BE2C (cell line): ENCODE measurements around the gene METTL9.

ENCODE experiments used
- DNase-seq: peaks from one replicate; pipeline ENCODE4 v3.0.0-alpha.2; 2020
- H3K27me3 ChIP-seq: fragments of 250-450 bp; sonication (Bioruptor Pico); 2 replicates; pipeline ENCODE4 v1.5.1; 2020; ENCODE audit warnings: mild to moderate bottlenecking
- H3K36me3 ChIP-seq: fragments of 250-450 bp; sonication (Bioruptor Pico); 2 replicates; pipeline ENCODE4 v1.5.1; 2020; ENCODE audit warnings: mild to moderate bottlenecking
- H3K4me1 ChIP-seq: fragments of 250-450 bp; sonication (Bioruptor Pico); 2 replicates; pipeline ENCODE4 v1.5.1; 2020
- H3K4me3 ChIP-seq: 2 replicates; pipeline ENCODE4 v1.5.1; 2011; ENCODE audit warnings: low read depth, low read length
- H3K9me3 ChIP-seq: fragments of 250-450 bp; sonication (Bioruptor Pico); 2 replicates; pipeline ENCODE4 v1.5.1; 2020
- CTCF ChIP-seq: IDR thresholded peaks from 2 replicates; pipeline ENCODE4 v1.5.1; 2012; ENCODE audit warnings: mild to moderate bottlenecking, low read depth, low read length

The METTL9 gene

GRCh38 chr16:21643785-21644184 is 44.4 kb downstream of the METTL9 start:
- no peak for DNase-seq
- Histone ChIP-seq H3K4me1 (peaks cover 4% of the 10 kb centered on the region; the same call in 1 of the 2 replicates), H3K36me3 (no peaks in the 10 kb centered on the region; the same call in 1 of the 2 replicates), H3K4me3 (no peak overlapping the region), H3K9me3 (no peaks in the 10 kb centered on the region), H3K27me3 (no peaks in the 10 kb centered on the region)
- TF ChIP-seq CTCF, result no peak

GRCh38 chr16:21644674-21645073 is 45.3 kb downstream of the METTL9 start:
- H3K4me3 ChIP-seq, result no peak overlapping the region
- no peak for TF ChIP-seq CTCF
- H3K27me3 ChIP-seq, result no peaks in the 10 kb centered on the region
- H3K9me3 ChIP-seq, result no peaks in the 10 kb centered on the region
- peaks cover 4% of the 10 kb centered on the region; the same call in 1 of the 2 replicates for H3K4me1 ChIP-seq
- no peak for DNase-seq
- no peaks in the 10 kb centered on the region; the same call in 1 of the 2 replicates for H3K36me3 ChIP-seq

GRCh38 chr16:21645261-21645721 is 45.9 kb downstream of the METTL9 start:
- H3K9me3 ChIP-seq, result no peaks in the 10 kb centered on the region
- TF ChIP-seq CTCF, result no peak
- no peak for DNase-seq
- no peaks in the 10 kb centered on the region for H3K27me3 ChIP-seq
- peaks cover 4% of the 10 kb centered on the region; the same call in 1 of the 2 replicates for H3K4me1 ChIP-seq
- no peak overlapping the region for H3K4me3 ChIP-seq
- H3K36me3 ChIP-seq, result no peaks in the 10 kb centered on the region; the same call in 1 of the 2 replicates

- Histone ChIP-seq H3K36me3 (no peaks in the 10 kb centered on the region; the same call in none of the 2 replicates), H3K9me3 (no peaks in the 10 kb centered on the region), H3K4me1 (peaks cover 4% of the 10 kb centered on the region; the same call in 1 of the 2 replicates), H3K27me3 (no peaks in the 10 kb centered on the region), H3K4me3 (no peak overlapping the region)
- no peak for TF ChIP-seq CTCF
- no peak for DNase-seq
These were observed 46.7 kb downstream of the METTL9 start for GRCh38 chr16:21646091-21646490.

GRCh38 chr16:21646721-21647561 is 47.6 kb downstream of the METTL9 start:
- Histone ChIP-seq H3K9me3 (no peaks in the 10 kb centered on the region), H3K4me1 (peaks cover 4% of the 10 kb centered on the region; the same call in 1 of the 2 replicates), H3K4me3 (no peak overlapping the region), H3K27me3 (no peaks in the 10 kb centered on the region), H3K36me3 (no peaks in the 10 kb centered on the region; the same call in none of the 2 replicates)
- no peak for DNase-seq
- no peak for TF ChIP-seq CTCF
